ENCODE results near the gene DPF1. TPM values are rescaled to one million over a fixed set of nuclear protein-coding genes. Genes with fewer than 3 reads are reported as not detected.

Gene DPF1
- total RNA-seq, 2 donors from 2014 or later: 3.3 to 4.5 TPM

- no peak for DNase-seq
- H3K36me3 Mint-ChIP-seq (ENCODE audit: low read depth): peaks cover 14% of the 10 kb centered on the region
- Histone ChIP-seq H3K9me3 (ENCODE audit: control insufficient read depth, low read length) (no peaks in the 10 kb centered on the region), H3K27ac (ENCODE audit: low read depth, low read length) (no peak overlapping the region), H3K9ac (ENCODE audit: extremely low read depth, low read length, poor library complexity, severe bottlenecking) (no peak overlapping the region), H3K27me3 (ENCODE audit: control insufficient read depth, insufficient read depth, low read length, poor library complexity, severe bottlenecking) (no peaks in the 10 kb centered on the region), H3K36me3 (ENCODE audit: control insufficient read depth, insufficient read depth, low read length) (no peaks in the 10 kb centered on the region), H3K4me1 (ENCODE audit: control insufficient read depth, insufficient read depth, low read length) (no peaks in the 10 kb centered on the region), H3K4me3 (ENCODE audit: low read length) (no peak overlapping the region)
- H3K4me1 Mint-ChIP-seq: no peaks in the 10 kb centered on the region
- H3K27me3 Mint-ChIP-seq (ENCODE audit: insufficient read depth): no peaks in the 10 kb centered on the region
- H3K27ac Mint-ChIP-seq: peak overlapping the region; percentile 35
- no peak for TF ChIP-seq CTCF (conservative IDR thresholded peaks at IDR 0.05)
- no peak overlapping the region for H3K4me3 Mint-ChIP-seq
- no peaks in the 10 kb centered on the region for H3K9me3 Mint-ChIP-seq
- 93 to 96% methylated on average over 11 to 13 of the region's 13 CpGs for WGBS, 2 experiments (ENCODE audit: insufficient coverage in 1 of 2, insufficient read length in 1 of 2)
Measured at GRCh38 chr19:38191747-38192146, 32.3 kb downstream of the DPF1 start.

- DNase-seq: no peak
- Mint-ChIP-seq H3K27ac (no peak overlapping the region), H3K4me3 (no peak overlapping the region), H3K27me3 (ENCODE audit: insufficient read depth) (no peaks in the 10 kb centered on the region), H3K9me3 (no peaks in the 10 kb centered on the region), H3K4me1 (no peaks in the 10 kb centered on the region), H3K36me3 (ENCODE audit: low read depth) (peaks cover 17% of the 10 kb centered on the region)
- 90 to 95% methylated on average over 6 of the region's 6 CpGs for WGBS, 2 experiments (ENCODE audit: insufficient coverage in 1 of 2, insufficient read length in 1 of 2)
- Histone ChIP-seq H3K9me3 (ENCODE audit: control insufficient read depth, low read length) (no peaks in the 10 kb centered on the region), H3K4me1 (ENCODE audit: control insufficient read depth, insufficient read depth, low read length) (no peaks in the 10 kb centered on the region), H3K27me3 (ENCODE audit: control insufficient read depth, insufficient read depth, low read length, poor library complexity, severe bottlenecking) (no peaks in the 10 kb centered on the region), H3K4me3 (ENCODE audit: low read length) (no peak overlapping the region), H3K9ac (ENCODE audit: extremely low read depth, low read length, poor library complexity, severe bottlenecking) (no peak overlapping the region), H3K36me3 (ENCODE audit: control insufficient read depth, insufficient read depth, low read length) (no peaks in the 10 kb centered on the region), H3K27ac (ENCODE audit: low read depth, low read length) (no peak overlapping the region)
- TF ChIP-seq CTCF (conservative IDR thresholded peaks at IDR 0.05): no peak
Measured at GRCh38 chr19:38190793-38191192, 33.2 kb downstream of the DPF1 start.

GRCh38 chr19:38190061-38190460 lies 34.0 kb downstream of the DPF1 start:
- Histone ChIP-seq H3K27me3 (ENCODE audit: control insufficient read depth, insufficient read depth, low read length, poor library complexity, severe bottlenecking) (no peaks in the 10 kb centered on the region), H3K36me3 (ENCODE audit: control insufficient read depth, insufficient read depth, low read length) (peaks cover 2% of the 10 kb centered on the region), H3K4me3 (ENCODE audit: low read length) (no peak overlapping the region), H3K4me1 (ENCODE audit: control insufficient read depth, insufficient read depth, low read length) (no peaks in the 10 kb centered on the region), H3K9me3 (ENCODE audit: control insufficient read depth, low read length) (no peaks in the 10 kb centered on the region), H3K9ac (ENCODE audit: extremely low read depth, low read length, poor library complexity, severe bottlenecking) (no peak overlapping the region), H3K27ac (ENCODE audit: low read depth, low read length) (no peak overlapping the region)
- peaks cover 17% of the 10 kb centered on the region for H3K36me3 Mint-ChIP-seq (ENCODE audit: low read depth)
- H3K9me3 Mint-ChIP-seq: no peaks in the 10 kb centered on the region
- H3K27me3 Mint-ChIP-seq (ENCODE audit: insufficient read depth): no peaks in the 10 kb centered on the region
- WGBS, 2 experiments (ENCODE audit: insufficient coverage in 1 of 2, insufficient read length in 1 of 2): 83 to 96% methylated on average over 5 to 6 of the region's 6 CpGs
- DNase-seq: no peak
- no peak overlapping the region for H3K4me3 Mint-ChIP-seq
- no peak overlapping the region for H3K27ac Mint-ChIP-seq
- no peaks in the 10 kb centered on the region for H3K4me1 Mint-ChIP-seq
- no peak for TF ChIP-seq CTCF (conservative IDR thresholded peaks at IDR 0.05)

Measured in endodermal cell (in vitro differentiated cells).